H9 (cell line): ENCODE data around the gene CDH13. TPM values are rescaled to one million over a fixed set of nuclear protein-coding genes. Genes with fewer than 3 reads are reported as not detected.

Experiments
- DNase-seq: peaks from one replicate; pipeline ENCODE4 v3.0.0-alpha.2; 2017
- H2AFZ ChIP-seq: one replicate; pipeline ENCODE4 v1.6.1; 2013; ENCODE audit warnings: mild to moderate bottlenecking, low read length, control low read depth, moderate library complexity
- H2AK5ac ChIP-seq: 2 replicates; pipeline ENCODE4 v1.6.1; 2013; ENCODE audit warnings: low read length, control low read depth, mixed read lengths; ENCODE audit not compliant: insufficient read length
- H2BK120ac ChIP-seq: one replicate; pipeline ENCODE4 v1.6.1; 2013; ENCODE audit warnings: low read depth, mild to moderate bottlenecking, low read length, control low read depth, inconsistent platforms; ENCODE audit not compliant: poor library complexity, severe bottlenecking
- H2BK12ac ChIP-seq: 2 replicates; pipeline ENCODE4 v1.6.1; 2013; ENCODE audit warnings: low read length, control low read depth, mixed read lengths, low read depth; ENCODE audit not compliant: insufficient read length
- H2BK15ac ChIP-seq: 2 replicates; pipeline ENCODE4 v1.6.1; 2013; ENCODE audit warnings: low read depth, low read length, control low read depth
- H2BK20ac ChIP-seq: one replicate; pipeline ENCODE4 v1.6.1; 2013; ENCODE audit warnings: low read depth, mild to moderate bottlenecking, low read length, control low read depth, inconsistent platforms; ENCODE audit not compliant: poor library complexity, severe bottlenecking
- H2BK5ac ChIP-seq: 2 replicates; pipeline ENCODE4 v1.6.1; 2013; ENCODE audit warnings: low read length, control low read depth, mixed read lengths; ENCODE audit not compliant: insufficient read length
- H3K14ac ChIP-seq: 2 replicates; pipeline ENCODE4 v1.6.1; 2013; ENCODE audit warnings: low read length, control low read depth; ENCODE audit not compliant: insufficient read depth
- H3K18ac ChIP-seq: 2 replicates; pipeline ENCODE4 v1.6.1; 2013; ENCODE audit warnings: low read depth, mild to moderate bottlenecking, mixed read lengths, low read length, control low read depth; ENCODE audit not compliant: insufficient read length
- H3K23ac ChIP-seq: 2 replicates; pipeline ENCODE4 v1.6.1; 2013; ENCODE audit warnings: low read length, control low read depth, mixed read lengths, low read depth; ENCODE audit not compliant: insufficient read length
- H3K23me2 ChIP-seq: 2 replicates; pipeline ENCODE4 v1.6.1; 2013; ENCODE audit warnings: low read depth, mild to moderate bottlenecking, mixed read lengths, low read length, control low read depth; ENCODE audit not compliant: insufficient read length, poor library complexity, severe bottlenecking
- H3K27ac ChIP-seq: 2 replicates; pipeline ENCODE4 v1.5.1; 2013; ENCODE audit warnings: low read length, control low read depth, mixed read lengths, low read depth; ENCODE audit not compliant: insufficient read length
- H3K27me3 ChIP-seq: 2 replicates; pipeline ENCODE4 v1.6.1; 2013; ENCODE audit warnings: low read length, control low read depth, inconsistent platforms; ENCODE audit not compliant: insufficient read depth
- H3K4ac ChIP-seq: 2 replicates; pipeline ENCODE4 v1.6.1; 2013; ENCODE audit warnings: low read depth, mild to moderate bottlenecking, control low read depth, inconsistent platforms, low read length, moderate library complexity
- H3K4me1 ChIP-seq: 2 replicates; pipeline ENCODE4 v1.6.1; 2013; ENCODE audit warnings: low read length, control low read depth, inconsistent platforms; ENCODE audit not compliant: insufficient read depth
- H3K4me2 ChIP-seq: 2 replicates; pipeline ENCODE4 v1.6.1; 2013; ENCODE audit warnings: low read length, control low read depth, mixed read lengths; ENCODE audit not compliant: insufficient read length, insufficient read depth
- H3K56ac ChIP-seq: 2 replicates; pipeline ENCODE4 v1.6.1; 2013; ENCODE audit warnings: low read depth, mild to moderate bottlenecking, mixed read lengths, low read length, control low read depth; ENCODE audit not compliant: insufficient read length
- H3K79me1 ChIP-seq: 2 replicates; pipeline ENCODE4 v1.6.1; 2013; ENCODE audit warnings: low read depth, mild to moderate bottlenecking, moderate library complexity, low read length, control low read depth, inconsistent platforms; ENCODE audit not compliant: insufficient read depth, poor library complexity, severe bottlenecking
- H3K79me2 ChIP-seq: 2 replicates; pipeline ENCODE4 v1.6.1; 2013; ENCODE audit warnings: low read length, control low read depth, inconsistent platforms; ENCODE audit not compliant: insufficient read depth
- H3K9ac ChIP-seq: 2 replicates; pipeline ENCODE4 v1.6.1; 2013; ENCODE audit warnings: low read length, control low read depth, mixed read lengths; ENCODE audit not compliant: insufficient read length; ENCODE audit errors: extremely low read depth
- H3K9me3 ChIP-seq: one replicate; pipeline ENCODE4 v1.6.1; 2013; ENCODE audit warnings: low read depth, low read length, inconsistent platforms; ENCODE audit not compliant: control insufficient read depth
- H3T11ph ChIP-seq: one replicate; pipeline ENCODE4 v1.6.1; 2013; ENCODE audit warnings: mild to moderate bottlenecking, low read length, control low read depth, inconsistent platforms
- H4K20me1 ChIP-seq: one replicate; pipeline ENCODE4 v1.6.1; 2013; ENCODE audit not compliant: control insufficient read depth, insufficient read length, insufficient read depth
- H4K5ac ChIP-seq: 2 replicates; pipeline ENCODE4 v1.6.1; 2013; ENCODE audit warnings: low read depth, mild to moderate bottlenecking, mixed read lengths, low read length, control low read depth; ENCODE audit not compliant: insufficient read length
- H4K8ac ChIP-seq: replicated peaks from 2 replicates; pipeline ENCODE4 v1.6.1; 2013; ENCODE audit warnings: low read length, control low read depth, mixed read lengths, low read depth; ENCODE audit not compliant: insufficient read length
- H4K91ac ChIP-seq: 2 replicates; pipeline ENCODE4 v1.6.1; 2013; ENCODE audit warnings: low read depth, mild to moderate bottlenecking, moderate library complexity, mixed read lengths, low read length, control low read depth; ENCODE audit not compliant: insufficient read length
- H3K27ac Mint-ChIP-seq, 3 experiments: 2 replicates in 2 of 3; 3 replicates in 1 of 3; pipeline ENCODE4 v1.8.0; 2020 to 2021; ENCODE audit warnings: mixed read lengths in 3 of 3, mild to moderate bottlenecking in 1 of 3, moderate library complexity in 1 of 3
- H3K27me3 Mint-ChIP-seq: 2 replicates; pipeline ENCODE4 v1.8.0; 2021; ENCODE audit warnings: low read depth, mild to moderate bottlenecking, moderate library complexity, mixed read lengths
- H3K36me3 Mint-ChIP-seq, 3 experiments: 2 replicates in 2 of 3; 3 replicates in 1 of 3; pipeline ENCODE4 v1.8.0; 2020 to 2021; ENCODE audit warnings: low read depth in 3 of 3, mixed read lengths in 3 of 3; ENCODE audit not compliant: insufficient read depth in 1 of 3
- H3K4me1 Mint-ChIP-seq, 2 experiments: 2 replicates each; pipeline ENCODE4 v1.8.0; 2020; ENCODE audit warnings: mixed read lengths in 2 of 2
- H3K4me3 Mint-ChIP-seq, 2 experiments: 2 replicates in 1 of 2; 3 replicates in 1 of 2; pipeline ENCODE4 v1.8.0; 2020 to 2021; ENCODE audit warnings: mild to moderate bottlenecking in 2 of 2, mixed read lengths in 2 of 2, moderate library complexity in 1 of 2
- H3K9me3 Mint-ChIP-seq, 2 experiments: 2 replicates in 1 of 2; 3 replicates in 1 of 2; pipeline ENCODE4 v1.8.0; 2020; ENCODE audit warnings: mild to moderate bottlenecking in 2 of 2, mixed read lengths in 2 of 2, moderate library complexity in 1 of 2
- WGBS: extraction: QIAGEN DNeasy Blood & Tissue Kit; methylation state at CpG from one replicate; pipeline ENCODE4 v1.1.7; 2013; ENCODE audit warnings: missing lambda C conversion rate, low lambda C conversion rate, mixed read lengths; ENCODE audit not compliant: insufficient read length; ENCODE audit errors: extremely low coverage; 5-methylcytosine and 5-hydroxymethylcytosine counted together
- total RNA-seq: library from RNA; stranded (reverse); gene quantifications from 2 replicates; pipeline ENCODE4 v1.2.1, GENCODE V29; 2021
- TF ChIP-seq, protein P1 (sequence below): fragments of 200-600 bp; sonication (generic); conservative IDR thresholded peaks from 3 replicates; pipeline ENCODE4 v1.8.0; 2021; ENCODE audit warnings: antibody characterized with exemption, mild to moderate bottlenecking

Gene CDH13
- total RNA-seq, 1 experiment from 2014 or later = 1.5 TPM

- Histone ChIP-seq H3K18ac (no peak overlapping the region), H2BK15ac (no peak overlapping the region), H3K4me2 (no peak overlapping the region), H2BK20ac (no peak overlapping the region), H4K20me1 (no peaks in the 10 kb centered on the region), H3K56ac (no peak overlapping the region), H2BK5ac (no peak overlapping the region), H3K14ac (no peak overlapping the region), H3K27me3 (no peaks in the 10 kb centered on the region), H4K91ac (no peak overlapping the region), H3K79me1 (no peaks in the 10 kb centered on the region), H3K9me3 (no peaks in the 10 kb centered on the region), H2AFZ (no peak overlapping the region), H3K4me1 (no peaks in the 10 kb centered on the region; the same call in 1 of the 2 replicates), H3K23me2 (no peaks in the 10 kb centered on the region), H3K79me2 (no peaks in the 10 kb centered on the region), H2AK5ac (no peak overlapping the region), H3K23ac (no peak overlapping the region), H3K27ac (no peak overlapping the region), H3T11ph (no peak overlapping the region), H3K4ac (no peak overlapping the region), H4K5ac (no peak overlapping the region), H3K9ac (no peak overlapping the region), H2BK12ac (no peak overlapping the region), H4K8ac (no peak overlapping the region), H2BK120ac (no peak overlapping the region)
- no peak for DNase-seq
- Mint-ChIP-seq H3K4me3 (no peak overlapping the region), H3K27ac (no peak overlapping the region), H3K9me3 (no peaks in the 10 kb centered on the region; a peak in 1 of 5 replicates), H3K27me3 (no peaks in the 10 kb centered on the region; the same call in 1 of the 2 replicates), H3K4me1 (0 out of 4 replicates have a peak, but pooled peaks cover 0 to 3% of the 10 kb centered on the region in 2 experiments), H3K36me3 (no peaks in the 10 kb centered on the region)
- TF ChIP-seq, protein P1, sequence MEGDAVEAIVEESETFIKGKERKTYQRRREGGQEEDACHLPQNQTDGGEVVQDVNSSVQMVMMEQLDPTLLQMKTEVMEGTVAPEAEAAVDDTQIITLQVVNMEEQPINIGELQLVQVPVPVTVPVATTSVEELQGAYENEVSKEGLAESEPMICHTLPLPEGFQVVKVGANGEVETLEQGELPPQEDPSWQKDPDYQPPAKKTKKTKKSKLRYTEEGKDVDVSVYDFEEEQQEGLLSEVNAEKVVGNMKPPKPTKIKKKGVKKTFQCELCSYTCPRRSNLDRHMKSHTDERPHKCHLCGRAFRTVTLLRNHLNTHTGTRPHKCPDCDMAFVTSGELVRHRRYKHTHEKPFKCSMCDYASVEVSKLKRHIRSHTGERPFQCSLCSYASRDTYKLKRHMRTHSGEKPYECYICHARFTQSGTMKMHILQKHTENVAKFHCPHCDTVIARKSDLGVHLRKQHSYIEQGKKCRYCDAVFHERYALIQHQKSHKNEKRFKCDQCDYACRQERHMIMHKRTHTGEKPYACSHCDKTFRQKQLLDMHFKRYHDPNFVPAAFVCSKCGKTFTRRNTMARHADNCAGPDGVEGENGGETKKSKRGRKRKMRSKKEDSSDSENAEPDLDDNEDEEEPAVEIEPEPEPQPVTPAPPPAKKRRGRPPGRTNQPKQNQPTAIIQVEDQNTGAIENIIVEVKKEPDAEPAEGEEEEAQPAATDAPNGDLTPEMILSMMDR = no peak
- no CpG with 5 or more reads among the region's 6 CpGs for WGBS
Measured at GRCh38 chr16:83185902-83186301, 559.1 kb downstream of the CDH13 start.
